DMS79 treated with DMSO at 0.1 percent for 48 hours (cell line): Measurements from ENCODE around the gene GRM4.

Experiments
- DNase-seq: peaks from one replicate; lab custom pipeline; 2025; lab: John Stamatoyannopoulos, UW

Gene GRM4

GRCh38 chr6:33993653-33994471 lies 152.0 kb downstream of the GRM4 start:
- no peak for DNase-seq

GRCh38 chr6:33993091-33993490 lies 152.8 kb downstream of the GRM4 start:
- no peak for DNase-seq

- DNase-seq: no peak
Observed at GRCh38 chr6:33992191-33992590, 153.7 kb downstream of the GRM4 start.

GRCh38 chr6:33991610-33992009 lies 154.3 kb downstream of the GRM4 start:
- no peak for DNase-seq

- DNase-seq: no peak
Observed at GRCh38 chr6:33990061-33990541, 155.8 kb downstream of the GRM4 start.

GRCh38 chr6:33989016-33989854 lies 156.7 kb downstream of the GRM4 start:
- no peak for DNase-seq

GRCh38 chr6:33988121-33989015 lies 157.5 kb downstream of the GRM4 start:
- peak; percentile 76 for DNase-seq

GRCh38 chr6:33987531-33988021 lies 158.3 kb downstream of the GRM4 start:
- DNase-seq: no peak

GRCh38 chr6:33985947-33986346 lies 159.9 kb downstream of the GRM4 start:
- DNase-seq: no peak

GRCh38 chr6:33985313-33985751 lies 160.6 kb downstream of the GRM4 start:
- DNase-seq: no peak

GRCh38 chr6:33984466-33985312 lies 161.2 kb downstream of the GRM4 start:
- DNase-seq: no peak

- no peak for DNase-seq
Observed at GRCh38 chr6:33983721-33984465, 162.0 kb downstream of the GRM4 start.

GRCh38 chr6:33983109-33983716 lies 162.7 kb downstream of the GRM4 start:
- no peak for DNase-seq

- DNase-seq: no peak
Observed at GRCh38 chr6:33981861-33982260, 164.0 kb downstream of the GRM4 start.

- DNase-seq: no peak
Observed at GRCh38 chr6:33981421-33981820, 164.5 kb downstream of the GRM4 start.

- DNase-seq: no peak
Observed at GRCh38 chr6:33980176-33981175, 165.4 kb downstream of the GRM4 start.

GRCh38 chr6:33979750-33980149 lies 166.1 kb downstream of the GRM4 start:
- no peak for DNase-seq

- no peak for DNase-seq
Observed at GRCh38 chr6:33978412-33979150, 167.3 kb downstream of the GRM4 start.
